ENCODE measurements around the gene DLL3. TPM values are rescaled to one million over a fixed set of nuclear protein-coding genes. Genes with fewer than 3 reads are reported as not detected.

The DLL3 gene
- total and polyA plus RNA-seq, 9 of the 15 experiments (the other 6 are each of a cell fraction or from before 2014, with no cell fraction given), result 0.80 to 6.3 (median 1.2) TPM

DNA sequence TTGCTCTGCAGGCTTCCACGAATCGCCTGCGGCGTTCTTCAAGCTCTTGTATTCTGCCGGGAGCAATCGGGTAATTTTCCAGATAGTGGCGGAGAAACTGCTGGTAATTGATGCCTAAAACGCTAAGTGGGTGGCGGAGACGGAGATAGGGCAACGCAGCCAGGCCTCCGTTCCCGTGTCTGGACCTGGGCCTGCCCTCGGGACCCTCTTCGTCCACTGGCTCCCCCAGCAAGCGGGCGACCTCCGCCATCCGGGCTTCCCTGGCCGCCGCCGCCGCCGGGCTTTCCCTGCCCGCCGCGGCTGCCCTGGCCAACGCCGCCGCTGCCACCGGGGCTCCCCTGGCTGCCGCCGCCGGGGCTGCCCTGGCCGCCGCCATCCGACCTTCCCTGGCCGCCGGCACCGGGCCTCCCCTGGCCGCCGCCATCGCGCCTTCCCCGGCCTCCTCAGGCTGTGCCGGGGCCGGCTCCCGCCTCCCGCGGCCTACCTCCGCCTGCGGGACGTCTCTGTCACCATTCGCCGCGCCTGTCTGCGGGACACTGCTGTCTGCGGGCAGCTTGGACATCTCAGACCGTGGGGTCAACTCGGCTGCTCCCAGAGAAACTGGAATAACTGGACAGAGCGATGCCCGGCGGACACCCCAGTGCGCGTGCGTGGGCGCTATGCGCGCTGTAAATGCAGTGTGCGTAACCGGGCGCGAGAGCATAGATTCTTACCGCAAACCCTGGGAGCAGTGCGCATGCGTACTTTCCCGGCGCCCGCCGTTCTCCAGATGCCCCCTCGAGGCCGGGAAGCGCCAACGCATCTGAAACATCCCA is 41.0 kb downstream of the DLL3 start, which contains the start of gene EID2 (continued):
- no peak for TF ChIP-seq HDAC6 (IDR thresholded peaks at IDR 0.05; ENCODE audit: low read depth, low read length)
- TF ChIP-seq NCOA1 (IDR thresholded peaks at IDR 0.05; ENCODE audit: low read depth), result no peak
- no peak for TF ChIP-seq ZNF436 (CRISPR knock-in tag; IDR thresholded peaks at IDR 0.05)
- TF ChIP-seq MTA2 (IDR thresholded peaks at IDR 0.05; ENCODE audit: low read depth), result no peak
- TF ChIP-seq TCFL5 (CRISPR knock-in tag; conservative IDR thresholded peaks at IDR 0.05), result no peak
- 0 out of 2 replicates have a peak, but pooled peaks have one; percentile 14 for TF ChIP-seq POLR2H (tag; IDR thresholded peaks at IDR 0.05; ENCODE audit: low read depth)
- 0 out of 2 replicates have a peak, but pooled peaks have one; percentile 56 for TF ChIP-seq POLR2AphosphoS5 (IDR thresholded peaks at IDR 0.05; ENCODE audit: control insufficient read depth, insufficient read depth, low read depth, low read length)
- TF ChIP-seq DMBX1 (CRISPR knock-in tag; IDR thresholded peaks at IDR 0.05; ENCODE audit: borderline replicate concordance), result peak; percentile 19; the same call in 1 of the 2 replicates
- TF ChIP-seq, protein P1, sequence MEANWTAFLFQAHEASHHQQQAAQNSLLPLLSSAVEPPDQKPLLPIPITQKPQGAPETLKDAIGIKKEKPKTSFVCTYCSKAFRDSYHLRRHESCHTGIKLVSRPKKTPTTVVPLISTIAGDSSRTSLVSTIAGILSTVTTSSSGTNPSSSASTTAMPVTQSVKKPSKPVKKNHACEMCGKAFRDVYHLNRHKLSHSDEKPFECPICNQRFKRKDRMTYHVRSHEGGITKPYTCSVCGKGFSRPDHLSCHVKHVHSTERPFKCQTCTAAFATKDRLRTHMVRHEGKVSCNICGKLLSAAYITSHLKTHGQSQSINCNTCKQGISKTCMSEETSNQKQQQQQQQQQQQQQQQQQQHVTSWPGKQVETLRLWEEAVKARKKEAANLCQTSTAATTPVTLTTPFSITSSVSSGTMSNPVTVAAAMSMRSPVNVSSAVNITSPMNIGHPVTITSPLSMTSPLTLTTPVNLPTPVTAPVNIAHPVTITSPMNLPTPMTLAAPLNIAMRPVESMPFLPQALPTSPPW (CRISPR knock-in tag; IDR thresholded peaks at IDR 0.05), result no peak
- TF ChIP-seq CHD2 (IDR thresholded peaks at IDR 0.05; ENCODE audit: low read depth, low read length), result 0 out of 2 replicates have a peak, but pooled peaks have one; percentile 20
- TF ChIP-seq, protein P2, sequence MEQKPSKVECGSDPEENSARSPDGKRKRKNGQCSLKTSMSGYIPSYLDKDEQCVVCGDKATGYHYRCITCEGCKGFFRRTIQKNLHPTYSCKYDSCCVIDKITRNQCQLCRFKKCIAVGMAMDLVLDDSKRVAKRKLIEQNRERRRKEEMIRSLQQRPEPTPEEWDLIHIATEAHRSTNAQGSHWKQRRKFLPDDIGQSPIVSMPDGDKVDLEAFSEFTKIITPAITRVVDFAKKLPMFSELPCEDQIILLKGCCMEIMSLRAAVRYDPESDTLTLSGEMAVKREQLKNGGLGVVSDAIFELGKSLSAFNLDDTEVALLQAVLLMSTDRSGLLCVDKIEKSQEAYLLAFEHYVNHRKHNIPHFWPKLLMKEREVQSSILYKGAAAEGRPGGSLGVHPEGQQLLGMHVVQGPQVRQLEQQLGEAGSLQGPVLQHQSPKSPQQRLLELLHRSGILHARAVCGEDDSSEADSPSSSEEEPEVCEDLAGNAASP (IDR thresholded peaks at IDR 0.05), result no peak
- TF ChIP-seq, protein P3, sequence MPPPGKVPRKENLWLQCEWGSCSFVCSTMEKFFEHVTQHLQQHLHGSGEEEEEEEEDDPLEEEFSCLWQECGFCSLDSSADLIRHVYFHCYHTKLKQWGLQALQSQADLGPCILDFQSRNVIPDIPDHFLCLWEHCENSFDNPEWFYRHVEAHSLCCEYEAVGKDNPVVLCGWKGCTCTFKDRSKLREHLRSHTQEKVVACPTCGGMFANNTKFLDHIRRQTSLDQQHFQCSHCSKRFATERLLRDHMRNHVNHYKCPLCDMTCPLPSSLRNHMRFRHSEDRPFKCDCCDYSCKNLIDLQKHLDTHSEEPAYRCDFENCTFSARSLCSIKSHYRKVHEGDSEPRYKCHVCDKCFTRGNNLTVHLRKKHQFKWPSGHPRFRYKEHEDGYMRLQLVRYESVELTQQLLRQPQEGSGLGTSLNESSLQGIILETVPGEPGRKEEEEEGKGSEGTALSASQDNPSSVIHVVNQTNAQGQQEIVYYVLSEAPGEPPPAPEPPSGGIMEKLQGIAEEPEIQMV (tag; conservative IDR thresholded peaks at IDR 0.05; ENCODE audit: low read depth), result no peak
- no peak for TF ChIP-seq SMARCA4 (IDR thresholded peaks at IDR 0.05)
- TF ChIP-seq POLR2G (IDR thresholded peaks at IDR 0.05; ENCODE audit: low read depth, low read length), result peak; percentile 91
- no peak for TF ChIP-seq SPI1 (IDR thresholded peaks at IDR 0.05; ENCODE audit: borderline replicate concordance, low read depth, low read length)
- TF ChIP-seq CREM (IDR thresholded peaks at IDR 0.05; ENCODE audit: low read depth), result peak; percentile 65
- TF ChIP-seq ZNF354B (CRISPR knock-in tag; IDR thresholded peaks at IDR 0.05), result no peak
- peak; percentile 77 for TF ChIP-seq SUPT5H (IDR thresholded peaks at IDR 0.05)
- no peak for TF ChIP-seq MAFG (tag; conservative IDR thresholded peaks at IDR 0.05)
- no peak for TF ChIP-seq NUFIP1 (IDR thresholded peaks at IDR 0.05; ENCODE audit: partially characterized antibody)
- peak; percentile 50; the same call in 1 of the 2 replicates for TF ChIP-seq TEAD4 (IDR thresholded peaks at IDR 0.05; ENCODE audit: low read length)
- no peak for TF ChIP-seq TEAD4 (CRISPR knock-in tag; IDR thresholded peaks at IDR 0.05; ENCODE audit: borderline replicate concordance)
- peak; percentile 54 for TF ChIP-seq SIN3B (IDR thresholded peaks at IDR 0.05; ENCODE audit: low read depth)
- TF ChIP-seq, protein P4, sequence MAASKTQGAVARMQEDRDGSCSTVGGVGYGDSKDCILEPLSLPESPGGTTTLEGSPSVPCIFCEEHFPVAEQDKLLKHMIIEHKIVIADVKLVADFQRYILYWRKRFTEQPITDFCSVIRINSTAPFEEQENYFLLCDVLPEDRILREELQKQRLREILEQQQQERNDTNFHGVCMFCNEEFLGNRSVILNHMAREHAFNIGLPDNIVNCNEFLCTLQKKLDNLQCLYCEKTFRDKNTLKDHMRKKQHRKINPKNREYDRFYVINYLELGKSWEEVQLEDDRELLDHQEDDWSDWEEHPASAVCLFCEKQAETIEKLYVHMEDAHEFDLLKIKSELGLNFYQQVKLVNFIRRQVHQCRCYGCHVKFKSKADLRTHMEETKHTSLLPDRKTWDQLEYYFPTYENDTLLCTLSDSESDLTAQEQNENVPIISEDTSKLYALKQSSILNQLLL (CRISPR knock-in tag; IDR thresholded peaks at IDR 0.05; ENCODE audit: borderline replicate concordance), result no peak
- no peak for TF ChIP-seq SETDB1 (IDR thresholded peaks at IDR 0.05; ENCODE audit: low read length)

All from K562 (cell line).